Right ventricle myocardium superior (tissue), 1 donor: ENCODE data around the gene GPR87. TPM values are rescaled to one million over a fixed set of nuclear protein-coding genes. Genes with fewer than 3 reads are reported as not detected.

Experiments used
- ATAC-seq: fragments of 200-7000 bp; cut with Tn5 transposase; one replicate; pipeline ENCODE4 v1.9.1; 2020; ENCODE audit warnings: mild to moderate bottlenecking; ENCODE audit not compliant: poor library complexity
- DNase-seq: peaks from one replicate; pipeline ENCODE4 v3.0.0-alpha.2; 2020
- intact Hi-C: fragments of 100-400 bp; cut with DNase I; formaldehyde crosslinking; loops from one replicate; pipeline ENCODE4 v1.11.2; 2022
- total RNA-seq: library from RNA; stranded (reverse); fragmentation: NEBNext Ultra II Directional; extraction: Animal tissue kit (Norgen Biotek cat#: 25700); gene quantifications from one replicate; pipeline ENCODE4 v1.2.1, GENCODE V29; 2021
- donor health status: DM: no; HTN: yes; CAD: no; lungs with severe emphysema.

The GPR87 gene
- total RNA-seq, 1 donor from 2014 or later = not detected

GRCh38 chr3:151262871-151263525 lies 53.6 kb downstream of the GPR87 start:
- DNase-seq = no peak
- intact Hi-C loops = no loop called here
- no peak for ATAC-seq

- DNase-seq = no peak
- ATAC-seq = no peak
- intact Hi-C loops = no loop called here
Observed at GRCh38 chr3:151259664-151260063, 57.0 kb downstream of the GPR87 start.

- no peak for DNase-seq
- ATAC-seq = no peak
- intact Hi-C loops = no loop called here
Observed at GRCh38 chr3:151256749-151257148, 59.9 kb downstream of the GPR87 start.

GRCh38 chr3:151248772-151249337 lies 67.8 kb downstream of the GPR87 start:
- intact Hi-C loops = no loop called here
- no peak for DNase-seq
- ATAC-seq = peak; percentile 39

Other genes starting within 250 kb of the GPR87 start
- gene MED12L, start 231.2 kb downstream of the GPR87 start, total RNA-seq = 0.67 TPM
- 0.24 TPM for gene GPR171, start 113.6 kb downstream of the GPR87 start, total RNA-seq
- gene P2RY14, start 38.3 kb downstream of the GPR87 start, total RNA-seq = 3.6 TPM
- gene P2RY13, start 12.7 kb upstream of the GPR87 start, total RNA-seq = 1.0 TPM
- gene P2RY12, start 67.9 kb upstream of the GPR87 start, total RNA-seq = 0.94 TPM
- gene IGSF10, start 144.2 kb upstream of the GPR87 start, total RNA-seq = 2.6 TPM